Keratinocyte (primary cell): Measurements from ENCODE around the gene ADAMTS15. TPM values are rescaled to one million over a fixed set of nuclear protein-coding genes. Genes with fewer than 3 reads are reported as not detected.

Experiments used
- DNase-seq: peaks from one replicate; pipeline ENCODE4 v3.0.0-alpha.2; 2011; ENCODE audit warnings: low read depth, missing footprints, low spot score
- FAIRE-seq: peaks from 2 replicates; lab custom pipeline; 2011; peaks lifted over from hg19 to GRCh38; lab: Jason Lieb, UNC
- H2AFZ ChIP-seq: 2 replicates; pipeline ENCODE4 v1.6.0; 2012; ENCODE audit warnings: low read length, control low read depth, inconsistent platforms; ENCODE audit not compliant: control insufficient read depth
- H3K27ac ChIP-seq: 2 replicates; pipeline ENCODE4 v1.5.1; 2011; ENCODE audit warnings: low read length; ENCODE audit not compliant: control insufficient read depth, insufficient read depth
- H3K27me3 ChIP-seq: 3 replicates; pipeline ENCODE4 v1.6.0; 2011; ENCODE audit warnings: low read length; ENCODE audit not compliant: control insufficient read depth, insufficient read depth; ENCODE audit errors: extremely low read depth
- H3K36me3 ChIP-seq, 2 experiments: 2 replicates in 1 of 2; 3 replicates in 1 of 2; pipeline ENCODE4 v1.5.1; 2011; ENCODE audit warnings: low read length in 2 of 2, mild to moderate bottlenecking in 1 of 2; ENCODE audit not compliant: control insufficient read depth in 2 of 2, insufficient read depth in 2 of 2; ENCODE audit errors: extremely low read depth in 1 of 2
- H3K4me1 ChIP-seq: 3 replicates; pipeline ENCODE4 v1.5.1; 2011; ENCODE audit warnings: low read length; ENCODE audit not compliant: control insufficient read depth, insufficient read depth; ENCODE audit errors: extremely low read depth
- H3K4me2 ChIP-seq: 3 replicates; pipeline ENCODE4 v1.6.0; 2011; ENCODE audit warnings: low read depth, low read length; ENCODE audit not compliant: control insufficient read depth, insufficient read depth; ENCODE audit errors: extremely low read depth
- H3K4me3 ChIP-seq, 3 experiments: fragments of 200-600 bp in 1 of 3; sonication (generic) in 1 of 3; 2 replicates in 2 of 3; 3 replicates in 1 of 3; pipeline ENCODE4 v1.5.1; 2011 to 2016; ENCODE audit warnings: low read length in 3 of 3, mild to moderate bottlenecking in 3 of 3, control low read depth in 2 of 3, inconsistent platforms in 1 of 3, low read depth in 1 of 3, mixed read lengths in 1 of 3, mixed run types in 1 of 3, moderate library complexity in 1 of 3; ENCODE audit not compliant: control insufficient read depth in 2 of 3, insufficient read depth in 2 of 3; ENCODE audit errors: extremely low read depth in 1 of 3
- H3K79me2 ChIP-seq: 2 replicates; pipeline ENCODE4 v1.6.0; 2012; ENCODE audit warnings: low read length; ENCODE audit not compliant: control insufficient read depth, insufficient read depth
- H3K9ac ChIP-seq: 3 replicates; pipeline ENCODE4 v1.6.0; 2011; ENCODE audit warnings: low read length; ENCODE audit not compliant: control insufficient read depth, insufficient read depth; ENCODE audit errors: extremely low read depth
- H3K9me1 ChIP-seq: 3 replicates; pipeline ENCODE4 v1.6.0; 2011; ENCODE audit warnings: low read length; ENCODE audit not compliant: control insufficient read depth, insufficient read depth; ENCODE audit errors: extremely low read depth
- H3K9me3 ChIP-seq: 2 replicates; pipeline ENCODE4 v1.5.1; 2012; ENCODE audit warnings: low read depth, low read length; ENCODE audit not compliant: control insufficient read depth
- H4K20me1 ChIP-seq: 3 replicates; pipeline ENCODE4 v1.6.0; 2011; ENCODE audit warnings: low read length; ENCODE audit not compliant: control insufficient read depth, insufficient read depth; ENCODE audit errors: extremely low read depth
- CTCF ChIP-seq, 3 experiments: IDR thresholded peaks in 1 of 3; conservative IDR thresholded peaks in 1 of 3; optimal IDR thresholded peaks in 1 of 3; 2 replicates in 2 of 3; 3 replicates in 1 of 3; pipeline versions ENCODE3 to v1.5.1; 2011; ENCODE audit warnings: low read length in 3 of 3, mild to moderate bottlenecking in 3 of 3, moderate library complexity in 2 of 3, control low read depth in 1 of 3, inconsistent platforms in 1 of 3; ENCODE audit not compliant: insufficient read depth in 2 of 3; ENCODE audit errors: extremely low read depth in 1 of 3
- EZH2 ChIP-seq: IDR thresholded peaks from one replicate; pipeline ENCODE4 v1.6.1; 2012; ENCODE audit warnings: inconsistent platforms, mild to moderate bottlenecking, low read length, moderate library complexity
- dilution Hi-C: fragments of 300-500 bp; cut with MboI; formaldehyde crosslinking; loops from one replicate; pipeline ENCODE4 v1.7.0; 2020; ENCODE audit warnings: low sequenced_read_pairs; ENCODE audit not compliant: extremely low pct_ligation_motif_present
- polyA plus RNA-seq, 5 experiments: library from polyadenylated mRNA; depleted of rRNA in 3 of 5; stranded (reverse) in 3 of 5; stranded (forward) in 1 of 5; unstranded in 1 of 5; fragments of >200 nt; gene quantifications; 1 replicate in 1 of 5; 2 replicates in 3 of 5; 3 replicates in 1 of 5; pipeline versions ENCODE4 v1.2.1 to v1.2.3, GENCODE V29; 2011 to 2012; ENCODE audit warnings: missing spikeins in 2 of 5, low read depth in 1 of 5, low replicate concordance in 1 of 5

The ADAMTS15 gene
- polyA plus RNA-seq, 1 donor (not counting 4 experiments of a cell fraction or from before 2014, with no cell fraction given), result 0.30 TPM

- DNase-seq (no peak), FAIRE-seq (no peak)
- Histone ChIP-seq H3K9me3 (no peaks in the 10 kb centered on the region), H3K27me3 (peaks cover 12% of the 10 kb centered on the region), H4K20me1 (no peaks in the 10 kb centered on the region), H3K9ac (no peak overlapping the region), H3K27ac (no peak overlapping the region), H2AFZ (no peak overlapping the region), H3K4me1 (peaks cover 33% of the 10 kb centered on the region), H3K4me2 (no peak overlapping the region), H3K79me2 (no peaks in the 10 kb centered on the region), H3K4me3 (no peak overlapping the region), H3K36me3 (no peaks in the 10 kb centered on the region), H3K9me1 (no peaks in the 10 kb centered on the region)
- dilution Hi-C loops, result no loop called here
- TF ChIP-seq EZH2 (no peak), CTCF (optimal IDR thresholded peaks at IDR 0.05 in 1 of 3, IDR thresholded peaks at IDR 0.05 in 1 of 3, conservative IDR thresholded peaks at IDR 0.05 in 1 of 3; ENCODE audit: extremely low read depth in 1 of 3, insufficient read depth in 2 of 3, low read length in 3 of 3) (no peak)
Observed at GRCh38 chr11:130404727-130405126, 43.7 kb upstream of the ADAMTS15 start.

GRCh38 chr11:130405428-130405827 is 43.0 kb upstream of the ADAMTS15 start:
- FAIRE-seq, result no peak
- dilution Hi-C loops, result no loop called here
- H3K9ac ChIP-seq, result no peak overlapping the region

More at GRCh38 chr11:130405428-130405827, 43.0 kb upstream of the ADAMTS15 start:
- no peak for DNase-seq
- TF ChIP-seq EZH2 (no peak), CTCF (optimal IDR thresholded peaks at IDR 0.05 in 1 of 3, IDR thresholded peaks at IDR 0.05 in 1 of 3, conservative IDR thresholded peaks at IDR 0.05 in 1 of 3; ENCODE audit: extremely low read depth in 1 of 3, insufficient read depth in 2 of 3, low read length in 3 of 3) (no peak)
- Histone ChIP-seq H3K4me3 (no peak overlapping the region), H3K27me3 (peaks cover 6% of the 10 kb centered on the region), H3K36me3 (no peaks in the 10 kb centered on the region), H3K4me1 (peaks cover 33% of the 10 kb centered on the region), H3K9me1 (no peaks in the 10 kb centered on the region), H3K79me2 (no peaks in the 10 kb centered on the region), H3K27ac (no peak overlapping the region), H4K20me1 (no peaks in the 10 kb centered on the region), H3K4me2 (no peak overlapping the region), H3K9me3 (no peaks in the 10 kb centered on the region), H2AFZ (no peak overlapping the region)
